AG04449 (cell line): Measurements from ENCODE around the gene HDAC1.
"Not testable (repeated sequence)": the region's sequence is repeated elsewhere in the genome, so short reads cannot be mapped to it uniquely, and the experiment has no call there.

Experiments used
- CTCF ChIA-PET: fragments of 350-600 bp; formaldehyde crosslinking; extraction: SDS; loops from one replicate; lab custom pipeline; 2021; ENCODE audit warnings: antibody characterized with exemption; lab: Yijun Ruan, JAX
- POLR2A ChIA-PET: fragments of 400-600, 350-600 bp; formaldehyde crosslinking; extraction: SDS; loops from one replicate; lab custom pipeline; 2020; ENCODE audit warnings: antibody characterized with exemption, inconsistent platforms; lab: Yijun Ruan, JAX
- DNase-seq: peaks from one replicate; pipeline ENCODE4 v3.0.0-alpha.2; 2010; ENCODE audit warnings: low read depth, low spot score
- H3K4me3 ChIP-seq: 2 replicates; pipeline ENCODE4 v1.5.1; 2011; ENCODE audit warnings: low read depth, mild to moderate bottlenecking, control low read depth, low read length
- CTCF ChIP-seq: IDR thresholded peaks from one replicate; pipeline ENCODE4 v1.5.1; 2011; ENCODE audit warnings: mild to moderate bottlenecking, moderate library complexity, low read length, control low read depth, inconsistent platforms; ENCODE audit not compliant: insufficient read depth; ENCODE audit errors: missing control alignments

HDAC1 gene

GRCh38 chr1:32249831-32250525 is 41.9 kb upstream of the HDAC1 start:
- ChIA-PET CTCF (interaction anchor here (1.0 to 5.1 kb wide), 4 partner anchors 11 to 73 kb away, joined by 3 to 47 read pairs (median 28); no protein-coding TSS in a partner anchor), POLR2A (interaction anchor here (0.6 kb wide), 1 partner anchor 81 kb away, joined by 4 read pairs; no protein-coding TSS in a partner anchor)
- H3K4me3 ChIP-seq = no peak overlapping the region
- DNase-seq = no peak
- no peak for TF ChIP-seq CTCF

- no peak for DNase-seq
- ChIA-PET POLR2A (no interaction called here), CTCF (interaction anchor here (1.1 to 5.1 kb wide), 3 partner anchors 12 to 34 kb away, joined by 3 to 47 read pairs (median 4); no protein-coding TSS in a partner anchor)
- TF ChIP-seq CTCF = no peak
- H3K4me3 ChIP-seq = no peak within 1 kb of the TSS
Observed at GRCh38 chr1:32250893-32251716, 40.8 kb upstream of the HDAC1 start, which contains the start of gene LCK. Gene LCK (plus strand): TSS chr1:32251265. CDS start chr1:32274330, 23,065 bp downstream.

GRCh38 chr1:32255072-32256071 is 36.5 kb upstream of the HDAC1 start:
- DNase-seq = no peak
- ChIA-PET POLR2A (no interaction called here), CTCF (interaction anchor here (1.5 to 1.6 kb wide), 2 partner anchors 15 to 40 kb away, joined by 4 to 5 read pairs; no protein-coding TSS in a partner anchor)
- no peak overlapping the region for H3K4me3 ChIP-seq
- TF ChIP-seq CTCF = no peak

- POLR2A ChIA-PET = no interaction called here
- CTCF ChIA-PET = interaction anchor here (1.0 to 1.5 kb wide), 4 partner anchors 8 to 41 kb away, joined by 3 to 5 read pairs (median 4); partner anchors contain the start of gene FAM167B
- H3K4me3 ChIP-seq = no peak overlapping the region
- TF ChIP-seq CTCF = no peak
- no peak for DNase-seq
Observed at GRCh38 chr1:32256473-32257226, 35.2 kb upstream of the HDAC1 start.

- no peak for TF ChIP-seq CTCF
- POLR2A ChIA-PET = no interaction called here
- H3K4me3 ChIP-seq = no peak overlapping the region
- CTCF ChIA-PET = interaction anchor here (1.0 to 1.4 kb wide), 3 partner anchors 9 to 41 kb away, joined by 3 to 5 read pairs (median 3); partner anchors contain the start of gene FAM167B
- no peak for DNase-seq
Observed at GRCh38 chr1:32257227-32257508, 34.7 kb upstream of the HDAC1 start.

GRCh38 chr1:32263236-32263593 is 28.7 kb upstream of the HDAC1 start:
- DNase-seq, H3K4me3 ChIP-seq, POLR2A ChIA-PET: not testable (repeated sequence)
- CTCF ChIA-PET = interaction anchor here (1.2 to 5.0 kb wide), 4 partner anchors 12 to 138 kb away, joined by 3 to 39 read pairs (median 4); partner anchors contain the start of genes FAM167B and LCK
